Panc1 (cell line): ENCODE results near the gene NINL.

Experiments used
- CTCF ChIP-seq: fragments of 450-650 bp; IDR thresholded peaks from 2 replicates; pipeline ENCODE4 v1.5.1; 2017; ENCODE audit warnings: mild to moderate bottlenecking
- POLR2AphosphoS5 ChIP-seq: IDR thresholded peaks from 2 replicates; pipeline ENCODE4 v1.6.1; 2012; ENCODE audit warnings: mild to moderate bottlenecking, low read depth, low read length, moderate library complexity
- SIN3A ChIP-seq: IDR thresholded peaks from 2 replicates; pipeline ENCODE4 v1.6.1; 2012; ENCODE audit warnings: low read depth, mild to moderate bottlenecking, low read length, moderate library complexity, borderline replicate concordance; ENCODE audit not compliant: insufficient read depth

DNA sequence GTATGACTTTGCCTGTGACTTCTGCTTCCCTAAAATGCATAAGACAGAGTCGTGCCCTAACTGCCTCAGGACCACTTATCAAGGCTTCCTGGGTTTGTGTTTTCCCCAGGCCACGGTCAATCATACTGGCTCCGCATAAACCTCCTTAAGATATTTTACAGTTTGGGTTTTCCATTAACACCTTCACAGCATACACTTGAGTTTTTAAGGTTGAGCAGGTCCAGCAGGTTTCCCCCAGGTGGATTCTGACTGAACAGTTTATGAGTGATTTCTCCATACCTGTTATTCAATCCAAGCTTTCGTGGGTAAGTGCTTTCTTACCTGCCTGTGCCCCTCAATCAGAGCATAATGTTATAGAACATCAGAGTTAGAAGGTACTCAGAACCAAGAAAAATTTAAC lies 39.3 kb downstream of the NINL start:
- TF ChIP-seq CTCF (no peak), SIN3A (no peak), POLR2AphosphoS5 (no peak)
